OCI-LY7 (cell line): ENCODE results near the gene PGGHG.

ENCODE experiments used
- EZH2phosphoT487 ChIP-seq: fragments of 200-600 bp; sonication (generic); IDR thresholded peaks from 2 replicates; pipeline ENCODE4 v1.6.1; 2018; ENCODE audit warnings: low read depth, borderline replicate concordance, mild to moderate bottlenecking, mixed run types, antibody characterized with exemption, low read length, moderate library complexity, mixed read lengths
- TF ChIP-seq, protein P1 (sequence below): fragments of 200-600 bp; sonication (generic); conservative IDR thresholded peaks from 2 replicates; pipeline ENCODE4 v1.5.1; 2014; ENCODE audit warnings: mild to moderate bottlenecking, antibody characterized with exemption, low read length, moderate library complexity, mixed read lengths

DNA sequence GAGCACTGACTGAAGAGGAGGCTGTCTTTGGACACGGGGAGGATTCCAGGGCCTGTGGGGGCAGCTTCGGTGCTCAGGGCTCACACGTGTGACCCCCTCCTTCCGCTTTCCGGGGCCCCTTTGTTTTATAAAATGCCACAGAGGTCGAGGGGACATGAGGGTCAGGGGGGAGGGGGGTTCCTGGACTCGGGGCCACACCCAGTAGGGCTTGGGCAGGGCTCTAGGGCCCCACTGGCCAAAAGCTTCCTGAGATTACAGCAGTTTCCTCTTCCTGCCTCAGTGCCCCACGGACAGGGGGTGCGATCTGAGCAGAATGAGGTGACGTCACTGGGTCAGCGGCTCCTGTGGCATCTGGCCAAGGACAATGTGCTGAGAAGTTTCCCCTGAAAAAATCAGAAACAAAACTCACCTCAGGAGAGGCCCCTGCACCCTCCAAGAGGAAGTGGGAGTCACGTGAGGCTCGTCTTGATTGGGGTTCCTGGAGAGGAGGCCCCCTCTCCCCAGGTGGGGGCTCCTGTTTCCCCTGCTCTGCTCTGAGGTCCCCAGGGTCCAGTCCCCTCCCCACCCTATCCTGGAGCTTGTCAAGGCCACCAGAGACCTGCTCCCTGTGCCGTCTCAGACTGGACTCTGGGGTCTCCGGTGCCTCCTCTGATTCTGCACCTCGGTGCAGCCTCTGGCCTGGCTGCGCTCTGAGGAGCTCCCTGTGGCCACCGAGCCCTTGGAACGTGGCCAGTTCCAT, 38.1 kb downstream of the PGGHG start:
- TF ChIP-seq, protein P1, sequence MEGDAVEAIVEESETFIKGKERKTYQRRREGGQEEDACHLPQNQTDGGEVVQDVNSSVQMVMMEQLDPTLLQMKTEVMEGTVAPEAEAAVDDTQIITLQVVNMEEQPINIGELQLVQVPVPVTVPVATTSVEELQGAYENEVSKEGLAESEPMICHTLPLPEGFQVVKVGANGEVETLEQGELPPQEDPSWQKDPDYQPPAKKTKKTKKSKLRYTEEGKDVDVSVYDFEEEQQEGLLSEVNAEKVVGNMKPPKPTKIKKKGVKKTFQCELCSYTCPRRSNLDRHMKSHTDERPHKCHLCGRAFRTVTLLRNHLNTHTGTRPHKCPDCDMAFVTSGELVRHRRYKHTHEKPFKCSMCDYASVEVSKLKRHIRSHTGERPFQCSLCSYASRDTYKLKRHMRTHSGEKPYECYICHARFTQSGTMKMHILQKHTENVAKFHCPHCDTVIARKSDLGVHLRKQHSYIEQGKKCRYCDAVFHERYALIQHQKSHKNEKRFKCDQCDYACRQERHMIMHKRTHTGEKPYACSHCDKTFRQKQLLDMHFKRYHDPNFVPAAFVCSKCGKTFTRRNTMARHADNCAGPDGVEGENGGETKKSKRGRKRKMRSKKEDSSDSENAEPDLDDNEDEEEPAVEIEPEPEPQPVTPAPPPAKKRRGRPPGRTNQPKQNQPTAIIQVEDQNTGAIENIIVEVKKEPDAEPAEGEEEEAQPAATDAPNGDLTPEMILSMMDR = no peak; the same call in 1 of the 2 replicates
- no peak for TF ChIP-seq EZH2phosphoT487
